ENCODE measurements around the gene DNTT.

The DNTT gene

GRCh38 chr10:96260014-96260413, 44.2 kb upstream of the DNTT start:
- TF ChIP-seq CTCF (IDR thresholded peaks at IDR 0.05) = no peak
- H3K9me3 ChIP-seq (ENCODE audit: control insufficient read depth, low read length) = no peaks in the 10 kb centered on the region
- H3K79me2 ChIP-seq = no peaks in the 10 kb centered on the region
- no peaks in the 10 kb centered on the region for H3K27me3 ChIP-seq (ENCODE audit: control insufficient read depth, insufficient read depth, low read length)
- H3K27ac ChIP-seq = no peak overlapping the region
- no peaks in the 10 kb centered on the region for H3K36me3 ChIP-seq (ENCODE audit: control insufficient read depth, insufficient read depth, low read length)
- no peak overlapping the region for H2AFZ ChIP-seq
- no peak overlapping the region for H3K9ac ChIP-seq
- H3K4me1 ChIP-seq = peaks cover 6% of the 10 kb centered on the region
- H3K4me2 ChIP-seq (ENCODE audit: low read length) = no peak overlapping the region
- no peak overlapping the region for H3K4me3 ChIP-seq (ENCODE audit: low read depth, low read length)

- Histone ChIP-seq H3K9me3 (ENCODE audit: control insufficient read depth, low read length) (no peaks in the 10 kb centered on the region), H3K4me1 (peaks cover 6% of the 10 kb centered on the region), H2AFZ (no peak overlapping the region), H3K36me3 (ENCODE audit: control insufficient read depth, insufficient read depth, low read length) (no peaks in the 10 kb centered on the region), H3K4me3 (ENCODE audit: low read depth, low read length) (no peak overlapping the region), H3K4me2 (ENCODE audit: low read length) (no peak overlapping the region), H3K27ac (no peak overlapping the region), H3K27me3 (ENCODE audit: control insufficient read depth, insufficient read depth, low read length) (no peaks in the 10 kb centered on the region), H3K9ac (no peak overlapping the region), H3K79me2 (no peaks in the 10 kb centered on the region)
- no peak for TF ChIP-seq CTCF (IDR thresholded peaks at IDR 0.05)
Observed at GRCh38 chr10:96261132-96261531, 43.1 kb upstream of the DNTT start.

GRCh38 chr10:96261930-96262329, 42.3 kb upstream of the DNTT start:
- TF ChIP-seq CTCF (IDR thresholded peaks at IDR 0.05) = no peak
- H3K9ac ChIP-seq = no peak overlapping the region

GRCh38 chr10:96263176-96263575, 41.1 kb upstream of the DNTT start:
- no peaks in the 10 kb centered on the region for H3K9me3 ChIP-seq (ENCODE audit: control insufficient read depth, low read length)
- H3K27me3 ChIP-seq (ENCODE audit: control insufficient read depth, insufficient read depth, low read length) = no peaks in the 10 kb centered on the region
- no peaks in the 10 kb centered on the region for H3K79me2 ChIP-seq
- no peak overlapping the region for H3K4me2 ChIP-seq (ENCODE audit: low read length)
- no peak overlapping the region for H2AFZ ChIP-seq
- no peak overlapping the region for H3K9ac ChIP-seq
- H3K4me1 ChIP-seq = peaks cover 7% of the 10 kb centered on the region
- TF ChIP-seq CTCF (IDR thresholded peaks at IDR 0.05) = no peak
- H3K36me3 ChIP-seq (ENCODE audit: control insufficient read depth, insufficient read depth, low read length) = no peaks in the 10 kb centered on the region
- H3K4me3 ChIP-seq (ENCODE audit: low read depth, low read length) = no peak overlapping the region
- H3K27ac ChIP-seq = no peak overlapping the region

More at GRCh38 chr10:96261930-96262329, 42.3 kb upstream of the DNTT start:
- Histone ChIP-seq H3K27me3 (ENCODE audit: control insufficient read depth, insufficient read depth, low read length) (no peaks in the 10 kb centered on the region), H3K4me3 (ENCODE audit: low read depth, low read length) (no peak overlapping the region), H3K36me3 (ENCODE audit: control insufficient read depth, insufficient read depth, low read length) (no peaks in the 10 kb centered on the region), H3K27ac (no peak overlapping the region), H2AFZ (no peak overlapping the region), H3K4me1 (peaks cover 8% of the 10 kb centered on the region), H3K4me2 (ENCODE audit: low read length) (no peak overlapping the region), H3K79me2 (no peaks in the 10 kb centered on the region), H3K9me3 (ENCODE audit: control insufficient read depth, low read length) (no peaks in the 10 kb centered on the region)

GRCh38 chr10:96263669-96264068, 40.6 kb upstream of the DNTT start:
- no peaks in the 10 kb centered on the region for H3K27me3 ChIP-seq (ENCODE audit: control insufficient read depth, insufficient read depth, low read length)
- H3K36me3 ChIP-seq (ENCODE audit: control insufficient read depth, insufficient read depth, low read length) = no peaks in the 10 kb centered on the region
- no peak overlapping the region for H3K27ac ChIP-seq
- H3K9ac ChIP-seq = no peak overlapping the region
- no peak for TF ChIP-seq CTCF (IDR thresholded peaks at IDR 0.05)
- no peak overlapping the region for H2AFZ ChIP-seq
- H3K4me3 ChIP-seq (ENCODE audit: low read depth, low read length) = no peak overlapping the region
- peaks cover 6% of the 10 kb centered on the region for H3K4me1 ChIP-seq
- no peaks in the 10 kb centered on the region for H3K79me2 ChIP-seq
- H3K4me2 ChIP-seq (ENCODE audit: low read length) = no peak overlapping the region
- no peaks in the 10 kb centered on the region for H3K9me3 ChIP-seq (ENCODE audit: control insufficient read depth, low read length)

All from parathyroid adenoma (tissue), 2 donors.